ENCODE data around the gene MAST2. TPM values are rescaled to one million over a fixed set of nuclear protein-coding genes. Genes with fewer than 3 reads are reported as not detected.

The MAST2 gene
- total RNA-seq, 5 donors from 2014 or later (not counting 1 experiment from before 2014, with no cell fraction given), result 7.4 to 9.7 (median 7.6) TPM

- WGBS (ENCODE audit: insufficient coverage), result no CpG with 5 or more reads among the region's 2 CpGs
- H3K36me3 ChIP-seq (ENCODE audit: control insufficient read depth in 2 of 2, extremely low read depth in 1 of 2, insufficient read depth in 1 of 2, low read length in 1 of 2), result no peaks in the 10 kb centered on the region
- no peak overlapping the region for H3K4me3 Mint-ChIP-seq
- ChIA-PET POLR2A (no interaction called here), CTCF (no interaction called here)
- H3K4me1 Mint-ChIP-seq, result no peaks in the 10 kb centered on the region
- H3K36me3 Mint-ChIP-seq, result peaks cover 3% of the 10 kb centered on the region
- no peak overlapping the region for H3K4me3 ChIP-seq (ENCODE audit: control insufficient read depth in 1 of 2, extremely low read depth in 1 of 2, low read length in 1 of 2)
- H3K9me3 ChIP-seq, result no peaks in the 10 kb centered on the region
- no peak overlapping the region for H3K27ac ChIP-seq (ENCODE audit: low read length)
- H3K27me3 ChIP-seq (replicated peaks in 1 of 2; ENCODE audit: control insufficient read depth in 2 of 2, extremely low read depth in 1 of 2, insufficient read depth in 2 of 2, low read length in 1 of 2), result no peaks in the 10 kb centered on the region
- no peak overlapping the region for H3K27ac Mint-ChIP-seq
- no peaks in the 10 kb centered on the region for H3K9me3 Mint-ChIP-seq
- H3K27me3 Mint-ChIP-seq, result no peaks in the 10 kb centered on the region
- DNase-seq (no peak), ATAC-seq (replicated peaks in 1 of 4) (no peak)
- no peaks in the 10 kb centered on the region for H3K4me1 ChIP-seq (ENCODE audit: control insufficient read depth in 1 of 2, extremely low read depth in 1 of 2, insufficient read depth in 2 of 2, low read length in 2 of 2)
Measured at GRCh38 chr1:45891087-45891486, 87.7 kb downstream of the MAST2 start.

DNA sequence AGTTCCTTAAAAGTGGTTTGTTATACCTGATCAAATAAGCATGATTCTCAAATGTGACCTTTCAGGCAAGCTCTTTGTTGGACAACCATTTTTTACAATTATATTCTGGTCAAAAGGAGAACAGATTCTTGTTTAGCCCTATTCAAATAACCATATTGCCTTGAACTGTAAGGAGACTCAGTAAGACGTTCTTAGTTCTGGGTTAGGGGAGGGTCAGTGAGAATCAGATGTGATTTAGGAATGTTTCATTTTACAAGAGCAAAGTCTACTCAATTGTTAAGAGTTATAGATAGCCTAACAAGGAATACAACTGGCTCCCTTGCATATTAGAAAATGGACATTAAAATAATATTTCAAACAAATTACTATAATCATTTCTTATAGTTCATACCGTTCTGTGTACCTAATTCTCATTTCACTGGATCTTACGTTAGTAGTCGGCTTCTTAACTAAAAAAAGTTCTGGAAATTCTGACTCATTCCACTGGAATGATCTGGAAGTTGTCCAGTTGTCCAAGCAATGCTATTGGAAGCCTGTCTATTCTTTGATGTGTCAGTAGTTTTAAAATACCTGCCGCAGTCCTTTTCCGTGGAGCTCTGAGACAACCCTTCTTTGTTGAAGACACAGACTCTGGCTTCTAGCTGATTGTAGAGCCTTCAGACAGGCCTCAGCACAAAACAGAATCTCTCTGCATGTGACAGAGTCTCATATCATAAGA lies 88.8 kb downstream of the MAST2 start:
- no peaks in the 10 kb centered on the region for H3K9me3 ChIP-seq
- DNase-seq (no peak), ATAC-seq (replicated peaks in 1 of 4) (no peak)
- Mint-ChIP-seq H3K4me1 (no peaks in the 10 kb centered on the region), H3K36me3 (peaks cover 3% of the 10 kb centered on the region), H3K9me3 (no peaks in the 10 kb centered on the region), H3K27ac (no peak overlapping the region), H3K4me3 (no peak overlapping the region), H3K27me3 (no peaks in the 10 kb centered on the region)
- H3K27ac ChIP-seq (ENCODE audit: low read length), result no peak overlapping the region
- CTCF ChIA-PET, result no interaction called here
- no peaks in the 10 kb centered on the region for H3K27me3 ChIP-seq (replicated peaks in 1 of 2; ENCODE audit: control insufficient read depth in 2 of 2, extremely low read depth in 1 of 2, insufficient read depth in 2 of 2, low read length in 1 of 2)
- no peak overlapping the region for H3K4me3 ChIP-seq (ENCODE audit: control insufficient read depth in 1 of 2, extremely low read depth in 1 of 2, low read length in 1 of 2)
- H3K36me3 ChIP-seq (ENCODE audit: control insufficient read depth in 2 of 2, extremely low read depth in 1 of 2, insufficient read depth in 1 of 2, low read length in 1 of 2), result no peaks in the 10 kb centered on the region
- H3K4me1 ChIP-seq (ENCODE audit: control insufficient read depth in 1 of 2, extremely low read depth in 1 of 2, insufficient read depth in 2 of 2, low read length in 2 of 2), result no peaks in the 10 kb centered on the region
- POLR2A ChIA-PET, result no interaction called here
- 100% methylated on average over 2 of the region's 6 CpGs for WGBS (ENCODE audit: insufficient coverage)

- no peak for DNase-seq
- H3K9me3 ChIP-seq, result no peaks in the 10 kb centered on the region
- H3K4me3 ChIP-seq (ENCODE audit: control insufficient read depth in 1 of 2, extremely low read depth in 1 of 2, low read length in 1 of 2), result no peak overlapping the region
- H3K4me1 ChIP-seq (ENCODE audit: control insufficient read depth in 1 of 2, extremely low read depth in 1 of 2, insufficient read depth in 2 of 2, low read length in 2 of 2), result no peaks in the 10 kb centered on the region
- WGBS (ENCODE audit: insufficient coverage), result no CpG with 5 or more reads among the region's 4 CpGs
- Mint-ChIP-seq H3K4me1 (no peaks in the 10 kb centered on the region), H3K27ac (no peak overlapping the region), H3K27me3 (no peaks in the 10 kb centered on the region), H3K36me3 (peaks cover 3% of the 10 kb centered on the region), H3K4me3 (no peak overlapping the region), H3K9me3 (no peaks in the 10 kb centered on the region)
- H3K27me3 ChIP-seq (replicated peaks in 1 of 2; ENCODE audit: control insufficient read depth in 2 of 2, extremely low read depth in 1 of 2, insufficient read depth in 2 of 2, low read length in 1 of 2), result no peaks in the 10 kb centered on the region
- no peak overlapping the region for H3K27ac ChIP-seq (ENCODE audit: low read length)
- CTCF ChIA-PET, result no interaction called here
- POLR2A ChIA-PET, result no interaction called here
- H3K36me3 ChIP-seq (ENCODE audit: control insufficient read depth in 2 of 2, extremely low read depth in 1 of 2, insufficient read depth in 1 of 2, low read length in 1 of 2), result no peaks in the 10 kb centered on the region
- ATAC-seq (replicated peaks in 1 of 4), result no peak
Measured at GRCh38 chr1:45894331-45894730, 90.9 kb downstream of the MAST2 start.

DNA sequence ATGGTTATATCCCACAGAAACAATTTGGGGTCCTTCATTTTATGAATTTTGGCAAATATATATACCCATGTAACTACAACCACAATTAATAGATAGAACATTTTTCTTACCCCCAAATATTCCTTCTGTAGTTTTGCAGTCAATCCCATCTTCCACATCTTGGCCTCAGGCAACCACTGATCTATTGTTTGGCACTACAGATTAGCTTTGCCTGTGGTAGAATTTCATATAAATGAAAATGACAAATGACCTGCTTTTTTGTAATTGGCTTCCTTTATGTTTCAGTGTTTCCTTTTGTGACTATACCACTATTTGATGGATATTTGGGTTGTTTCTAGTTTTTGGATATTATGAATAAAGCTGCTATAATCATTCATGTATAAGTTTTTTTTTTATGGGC lies 91.5 kb downstream of the MAST2 start:
- no peaks in the 10 kb centered on the region for H3K27me3 Mint-ChIP-seq
- H3K9me3 Mint-ChIP-seq, result no peaks in the 10 kb centered on the region
- H3K4me1 Mint-ChIP-seq, result no peaks in the 10 kb centered on the region
- Histone ChIP-seq H3K4me3 (ENCODE audit: control insufficient read depth in 1 of 2, extremely low read depth in 1 of 2, low read length in 1 of 2) (no peak overlapping the region), H3K27ac (ENCODE audit: low read length) (no peak overlapping the region), H3K27me3 (replicated peaks in 1 of 2; ENCODE audit: control insufficient read depth in 2 of 2, extremely low read depth in 1 of 2, insufficient read depth in 2 of 2, low read length in 1 of 2) (no peaks in the 10 kb centered on the region), H3K36me3 (ENCODE audit: control insufficient read depth in 2 of 2, extremely low read depth in 1 of 2, insufficient read depth in 1 of 2, low read length in 1 of 2) (no peaks in the 10 kb centered on the region), H3K9me3 (no peaks in the 10 kb centered on the region), H3K4me1 (ENCODE audit: control insufficient read depth in 1 of 2, extremely low read depth in 1 of 2, insufficient read depth in 2 of 2, low read length in 2 of 2) (no peaks in the 10 kb centered on the region)
- no peak overlapping the region for H3K4me3 Mint-ChIP-seq
- POLR2A ChIA-PET, result no interaction called here
- H3K36me3 Mint-ChIP-seq, result peaks cover 2% of the 10 kb centered on the region
- H3K27ac Mint-ChIP-seq, result no peak overlapping the region
- CTCF ChIA-PET, result no interaction called here
- DNase-seq, result no peak
- no peak for ATAC-seq (replicated peaks in 1 of 4)

DNA sequence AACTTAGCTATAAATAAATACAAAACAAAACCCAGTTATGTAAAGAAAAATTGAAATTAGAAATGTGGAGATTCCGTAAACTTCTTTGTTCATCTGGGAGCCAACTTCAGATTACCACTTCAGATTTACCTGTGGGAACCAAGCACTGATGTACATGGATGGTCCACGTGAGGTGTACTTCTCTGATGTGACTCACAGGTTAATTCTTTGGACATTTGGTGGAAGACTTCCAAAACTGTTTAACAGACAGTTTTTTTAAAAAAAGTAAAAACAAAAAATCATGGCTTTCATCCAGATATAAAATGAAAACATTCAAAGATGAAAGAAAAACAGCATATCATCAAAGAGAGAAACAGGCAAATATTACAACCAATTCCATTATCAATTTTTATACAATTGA lies 92.0 kb downstream of the MAST2 start:
- DNase-seq, result no peak
- H3K27me3 ChIP-seq (replicated peaks in 1 of 2; ENCODE audit: control insufficient read depth in 2 of 2, extremely low read depth in 1 of 2, insufficient read depth in 2 of 2, low read length in 1 of 2), result no peaks in the 10 kb centered on the region
- Mint-ChIP-seq H3K4me1 (no peaks in the 10 kb centered on the region), H3K9me3 (no peaks in the 10 kb centered on the region), H3K27ac (no peak overlapping the region), H3K27me3 (no peaks in the 10 kb centered on the region), H3K36me3 (no peaks in the 10 kb centered on the region), H3K4me3 (no peak overlapping the region)
- CTCF ChIA-PET, result no interaction called here
- no peak overlapping the region for H3K4me3 ChIP-seq (ENCODE audit: control insufficient read depth in 1 of 2, extremely low read depth in 1 of 2, low read length in 1 of 2)
- H3K9me3 ChIP-seq, result no peaks in the 10 kb centered on the region
- no peaks in the 10 kb centered on the region for H3K4me1 ChIP-seq (ENCODE audit: control insufficient read depth in 1 of 2, extremely low read depth in 1 of 2, insufficient read depth in 2 of 2, low read length in 2 of 2)
- no peak overlapping the region for H3K27ac ChIP-seq (ENCODE audit: low read length)
- no peaks in the 10 kb centered on the region for H3K36me3 ChIP-seq (ENCODE audit: control insufficient read depth in 2 of 2, extremely low read depth in 1 of 2, insufficient read depth in 1 of 2, low read length in 1 of 2)
- POLR2A ChIA-PET, result no interaction called here
- WGBS (ENCODE audit: insufficient coverage), result no CpG with 5 or more reads among the region's 2 CpGs
- no peak for ATAC-seq (replicated peaks in 1 of 4)

GRCh38 chr1:45906883-45907282 lies 103.5 kb downstream of the MAST2 start:
- H3K4me1 ChIP-seq (ENCODE audit: control insufficient read depth in 1 of 2, extremely low read depth in 1 of 2, insufficient read depth in 2 of 2, low read length in 2 of 2), result no peaks in the 10 kb centered on the region
- Mint-ChIP-seq H3K36me3 (no peaks in the 10 kb centered on the region), H3K9me3 (peaks cover 0 to 2% (median 0%) of the 10 kb centered on the region in 3 donors), H3K27me3 (no peaks in the 10 kb centered on the region), H3K4me3 (no peak overlapping the region), H3K4me1 (peaks cover 0 to 2% (median 0%) of the 10 kb centered on the region in 3 donors), H3K27ac (no peak overlapping the region)
- ChIA-PET CTCF (no interaction called here), POLR2A (interaction anchor here in 1 of 2 donors (0.5 kb wide), 1 partner anchor 552 kb away, joined by 3 read pairs; no protein-coding TSS in a partner anchor)
- H3K36me3 ChIP-seq (ENCODE audit: control insufficient read depth in 2 of 2, extremely low read depth in 1 of 2, insufficient read depth in 1 of 2, low read length in 1 of 2), result no peaks in the 10 kb centered on the region
- no CpG with 5 or more reads among the region's 2 CpGs for WGBS (ENCODE audit: insufficient coverage)
- no peak overlapping the region for H3K27ac ChIP-seq (ENCODE audit: low read length)
- H3K27me3 ChIP-seq (replicated peaks in 1 of 2; ENCODE audit: control insufficient read depth in 2 of 2, extremely low read depth in 1 of 2, insufficient read depth in 2 of 2, low read length in 1 of 2), result no peaks in the 10 kb centered on the region
- H3K9me3 ChIP-seq, result no peaks in the 10 kb centered on the region
- DNase-seq, result no peak
- no peak overlapping the region for H3K4me3 ChIP-seq (ENCODE audit: control insufficient read depth in 1 of 2, extremely low read depth in 1 of 2, low read length in 1 of 2)
- no peak for ATAC-seq (replicated peaks in 1 of 4)

DNA sequence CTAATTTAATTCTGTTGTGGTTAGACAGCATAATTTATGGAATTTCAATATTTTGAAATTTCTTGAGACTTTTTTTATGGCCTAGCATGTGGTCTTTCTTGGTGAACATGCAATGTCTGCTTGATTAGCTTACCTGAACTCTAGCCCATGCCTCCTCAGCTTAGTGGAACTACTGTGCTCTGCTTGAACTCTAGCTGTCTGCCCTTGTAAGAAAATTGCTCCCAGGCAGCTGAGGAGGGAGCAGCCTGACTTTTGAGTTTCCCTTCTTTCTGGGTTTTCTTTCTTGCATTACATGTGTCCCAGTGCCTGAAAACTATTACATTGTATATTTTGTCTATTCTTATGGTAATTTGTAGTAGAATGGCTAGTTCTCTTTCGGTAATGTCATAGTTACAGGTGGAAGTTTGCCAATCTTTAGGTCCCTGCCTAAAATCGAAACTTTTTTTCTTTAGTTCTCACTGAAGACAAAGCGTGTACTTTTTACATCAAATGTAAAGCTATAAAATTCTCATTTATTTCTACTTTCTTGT lies 105.3 kb downstream of the MAST2 start:
- Mint-ChIP-seq H3K27ac (no peak overlapping the region), H3K27me3 (no peaks in the 10 kb centered on the region), H3K36me3 (no peaks in the 10 kb centered on the region), H3K4me1 (peaks cover 0 to 2% (median 0%) of the 10 kb centered on the region in 3 donors), H3K9me3 (no peaks in the 10 kb centered on the region), H3K4me3 (no peak overlapping the region)
- Histone ChIP-seq H3K36me3 (ENCODE audit: control insufficient read depth in 2 of 2, extremely low read depth in 1 of 2, insufficient read depth in 1 of 2, low read length in 1 of 2) (no peaks in the 10 kb centered on the region), H3K9me3 (no peaks in the 10 kb centered on the region), H3K4me1 (ENCODE audit: control insufficient read depth in 1 of 2, extremely low read depth in 1 of 2, insufficient read depth in 2 of 2, low read length in 2 of 2) (no peaks in the 10 kb centered on the region), H3K27me3 (replicated peaks in 1 of 2; ENCODE audit: control insufficient read depth in 2 of 2, extremely low read depth in 1 of 2, insufficient read depth in 2 of 2, low read length in 1 of 2) (no peaks in the 10 kb centered on the region), H3K27ac (ENCODE audit: low read length) (no peak overlapping the region), H3K4me3 (ENCODE audit: control insufficient read depth in 1 of 2, extremely low read depth in 1 of 2, low read length in 1 of 2) (no peak overlapping the region)
- CTCF ChIA-PET, result no interaction called here
- no peak for ATAC-seq (replicated peaks in 1 of 4)
- WGBS (ENCODE audit: insufficient coverage), result no CpG with 5 or more reads among the region's 3 CpGs
- POLR2A ChIA-PET, result no interaction called here
- DNase-seq, result no peak

All from T-cell (primary cell).